ENCODE results near the gene UNC5A.

UNC5A gene

GRCh38 chr5:176800024-176800423 lies 10.3 kb upstream of the UNC5A start:
- TF ChIP-seq CTCF (IDR thresholded peaks at IDR 0.05; ENCODE audit: low read depth, low read length, missing control alignments) = no peak
- Histone ChIP-seq H3K36me3 (replicated peaks) (no peaks in the 10 kb centered on the region), H3K27me3 (replicated peaks) (peaks cover 22% of the 10 kb centered on the region), H3K4me3 (ENCODE audit: low read depth, low read length) (no peak overlapping the region), H3K27ac (no peak overlapping the region)
- in situ Hi-C loops (cut with HindIII; ENCODE audit: low pct_ligation_motif_present, low sequenced_read_pairs) = no loop called here
- DNase-seq = no peak

GRCh38 chr5:176802116-176802784 lies 8.1 kb upstream of the UNC5A start:
- TF ChIP-seq CTCF (IDR thresholded peaks at IDR 0.05; ENCODE audit: low read depth, low read length, missing control alignments) = no peak
- no peaks in the 10 kb centered on the region for H3K36me3 ChIP-seq (replicated peaks)
- peaks cover 5% of the 10 kb centered on the region for H3K27me3 ChIP-seq (replicated peaks)
- DNase-seq = no peak
- no peak overlapping the region for H3K27ac ChIP-seq
- no peak overlapping the region for H3K4me3 ChIP-seq (ENCODE audit: low read depth, low read length)
- in situ Hi-C loops (cut with HindIII; ENCODE audit: low pct_ligation_motif_present, low sequenced_read_pairs) = no loop called here

GRCh38 chr5:176803068-176803942 lies 7.1 kb upstream of the UNC5A start:
- in situ Hi-C loops (cut with HindIII; ENCODE audit: low pct_ligation_motif_present, low sequenced_read_pairs) = no loop called here
- Histone ChIP-seq H3K27ac (no peak overlapping the region), H3K36me3 (replicated peaks) (no peaks in the 10 kb centered on the region), H3K4me3 (ENCODE audit: low read depth, low read length) (no peak overlapping the region), H3K27me3 (replicated peaks) (peaks cover 6% of the 10 kb centered on the region)
- DNase-seq = no peak
- TF ChIP-seq CTCF (IDR thresholded peaks at IDR 0.05; ENCODE audit: low read depth, low read length, missing control alignments) = no peak

- peaks cover 12% of the 10 kb centered on the region for H3K27me3 ChIP-seq (replicated peaks)
- DNase-seq = peak; percentile 26
Measured at GRCh38 chr5:176803943-176804498, 6.3 kb upstream of the UNC5A start.

GRCh38 chr5:176806137-176806536 lies 4.2 kb upstream of the UNC5A start:
- peaks cover 29% of the 10 kb centered on the region for H3K27me3 ChIP-seq (replicated peaks)
- H3K27ac ChIP-seq = no peak overlapping the region
- in situ Hi-C loops (cut with HindIII; ENCODE audit: low pct_ligation_motif_present, low sequenced_read_pairs) = no loop called here
- DNase-seq = peak; percentile 40
- TF ChIP-seq CTCF (IDR thresholded peaks at IDR 0.05; ENCODE audit: low read depth, low read length, missing control alignments) = no peak
- H3K4me3 ChIP-seq (ENCODE audit: low read depth, low read length) = no peak overlapping the region
- no peaks in the 10 kb centered on the region for H3K36me3 ChIP-seq (replicated peaks)

More at GRCh38 chr5:176803943-176804498, 6.3 kb upstream of the UNC5A start:
- H3K4me3 ChIP-seq (ENCODE audit: low read depth, low read length) = no peak overlapping the region
- no peak overlapping the region for H3K27ac ChIP-seq
- H3K36me3 ChIP-seq (replicated peaks) = no peaks in the 10 kb centered on the region
- TF ChIP-seq CTCF (IDR thresholded peaks at IDR 0.05; ENCODE audit: low read depth, low read length, missing control alignments) = no peak
- in situ Hi-C loops (cut with HindIII; ENCODE audit: low pct_ligation_motif_present, low sequenced_read_pairs) = no loop called here
